ENCODE measurements around the gene ANGEL2.

GRCh38 chr1:212987702-212988322 lies 27.9 kb downstream of the ANGEL2 start:
- TF ChIP-seq CTCF (IDR thresholded peaks at IDR 0.05) (no peak), POLR2A (IDR thresholded peaks at IDR 0.05) (no peak)
